Subcutaneous adipose tissue (tissue), 4 donors: ENCODE measurements around the gene EPHA4. TPM values are rescaled to one million over a fixed set of nuclear protein-coding genes. Genes with fewer than 3 reads are reported as not detected.

Experiments
- total RNA-seq, 4 donors: library from RNA; depleted of rRNA; stranded (reverse); fragments of >200 nt; gene quantifications; one replicate each; pipeline ENCODE4 v1.1.0, GENCODE V29; 2016
- TF ChIP-seq, protein P1 (sequence below): fragments of 450-650 bp; IDR thresholded peaks from one replicate; pipeline ENCODE4 v1.5.1; 2016; ENCODE audit warnings: low read depth, mild to moderate bottlenecking, control low read depth, antibody characterized with exemption, moderate library complexity

Gene EPHA4
- total RNA-seq, 4 donors from 2014 or later: 30.3 to 52.0 (median 39.4) TPM

DNA sequence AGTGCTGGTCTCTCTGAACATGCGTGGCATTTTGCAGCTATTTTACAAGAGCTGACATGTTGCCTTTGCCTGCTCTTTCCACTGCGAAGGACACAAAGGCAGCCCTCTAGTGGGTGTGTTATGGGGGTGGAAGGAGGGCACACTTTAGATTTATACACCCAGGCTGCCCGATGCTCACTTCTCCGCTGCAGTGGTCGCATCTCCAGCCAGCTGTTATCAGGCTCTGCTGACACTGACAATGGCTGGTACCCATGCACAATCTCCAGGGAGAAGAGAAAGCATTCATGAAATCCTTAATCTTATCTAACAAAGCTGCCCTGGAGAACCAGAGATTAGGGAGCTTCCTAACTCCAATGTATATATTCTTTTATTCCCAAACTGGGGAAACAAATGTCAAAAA is 113.5 kb downstream of the EPHA4 start:
- TF ChIP-seq, protein P1, sequence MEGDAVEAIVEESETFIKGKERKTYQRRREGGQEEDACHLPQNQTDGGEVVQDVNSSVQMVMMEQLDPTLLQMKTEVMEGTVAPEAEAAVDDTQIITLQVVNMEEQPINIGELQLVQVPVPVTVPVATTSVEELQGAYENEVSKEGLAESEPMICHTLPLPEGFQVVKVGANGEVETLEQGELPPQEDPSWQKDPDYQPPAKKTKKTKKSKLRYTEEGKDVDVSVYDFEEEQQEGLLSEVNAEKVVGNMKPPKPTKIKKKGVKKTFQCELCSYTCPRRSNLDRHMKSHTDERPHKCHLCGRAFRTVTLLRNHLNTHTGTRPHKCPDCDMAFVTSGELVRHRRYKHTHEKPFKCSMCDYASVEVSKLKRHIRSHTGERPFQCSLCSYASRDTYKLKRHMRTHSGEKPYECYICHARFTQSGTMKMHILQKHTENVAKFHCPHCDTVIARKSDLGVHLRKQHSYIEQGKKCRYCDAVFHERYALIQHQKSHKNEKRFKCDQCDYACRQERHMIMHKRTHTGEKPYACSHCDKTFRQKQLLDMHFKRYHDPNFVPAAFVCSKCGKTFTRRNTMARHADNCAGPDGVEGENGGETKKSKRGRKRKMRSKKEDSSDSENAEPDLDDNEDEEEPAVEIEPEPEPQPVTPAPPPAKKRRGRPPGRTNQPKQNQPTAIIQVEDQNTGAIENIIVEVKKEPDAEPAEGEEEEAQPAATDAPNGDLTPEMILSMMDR: no peak

DNA sequence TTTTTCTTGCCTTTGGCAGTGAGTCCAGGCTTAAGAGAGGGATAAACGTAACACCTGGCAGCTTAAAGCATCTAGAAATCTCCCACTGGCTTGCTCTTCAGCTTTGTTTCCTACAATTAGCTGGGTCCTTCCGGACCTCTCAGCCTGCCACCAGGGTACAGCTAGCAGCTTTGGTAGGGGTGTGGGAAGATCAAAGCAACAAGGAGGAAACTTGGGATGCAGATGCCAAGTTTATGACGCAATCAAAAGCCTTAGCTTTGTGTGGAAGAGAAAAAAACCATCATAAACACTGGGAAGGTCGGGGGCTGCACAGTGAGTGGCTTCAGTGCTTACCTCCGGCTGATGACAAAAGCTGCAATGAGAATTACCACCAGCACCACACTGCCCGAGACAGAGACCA is 116.9 kb downstream of the EPHA4 start:
- TF ChIP-seq, protein P1: no peak

DNA sequence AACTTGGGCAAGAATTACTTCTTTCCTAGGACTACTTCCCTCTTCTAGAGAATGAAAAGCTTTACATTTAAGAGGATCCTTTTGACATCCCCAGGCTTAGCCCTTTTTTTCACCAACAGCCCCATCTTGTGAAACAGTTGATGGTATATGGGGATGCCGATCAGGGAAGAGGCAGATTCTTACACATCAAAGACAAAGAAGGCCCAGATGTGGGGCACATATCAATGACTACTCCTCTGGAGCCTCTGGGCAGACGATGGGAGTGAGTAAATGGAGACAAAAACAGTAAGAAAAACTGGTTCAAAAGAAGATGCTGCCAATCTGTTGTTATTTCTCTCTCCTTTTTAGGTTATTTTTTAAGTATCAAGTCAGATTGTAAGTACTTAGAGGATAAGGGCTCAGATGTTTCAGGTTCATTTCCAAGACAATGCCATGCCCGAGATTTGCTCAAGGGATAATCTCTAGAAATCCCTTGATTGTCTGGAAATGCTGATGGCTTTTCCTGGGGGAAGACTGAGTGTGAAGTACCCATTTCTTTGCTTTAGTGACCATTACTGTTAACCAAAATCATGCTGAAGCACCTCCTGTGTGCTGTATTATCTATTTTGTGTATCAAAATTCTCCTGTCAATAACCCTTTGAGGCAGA is 117.5 kb downstream of the EPHA4 start:
- TF ChIP-seq, protein P1: no peak

DNA sequence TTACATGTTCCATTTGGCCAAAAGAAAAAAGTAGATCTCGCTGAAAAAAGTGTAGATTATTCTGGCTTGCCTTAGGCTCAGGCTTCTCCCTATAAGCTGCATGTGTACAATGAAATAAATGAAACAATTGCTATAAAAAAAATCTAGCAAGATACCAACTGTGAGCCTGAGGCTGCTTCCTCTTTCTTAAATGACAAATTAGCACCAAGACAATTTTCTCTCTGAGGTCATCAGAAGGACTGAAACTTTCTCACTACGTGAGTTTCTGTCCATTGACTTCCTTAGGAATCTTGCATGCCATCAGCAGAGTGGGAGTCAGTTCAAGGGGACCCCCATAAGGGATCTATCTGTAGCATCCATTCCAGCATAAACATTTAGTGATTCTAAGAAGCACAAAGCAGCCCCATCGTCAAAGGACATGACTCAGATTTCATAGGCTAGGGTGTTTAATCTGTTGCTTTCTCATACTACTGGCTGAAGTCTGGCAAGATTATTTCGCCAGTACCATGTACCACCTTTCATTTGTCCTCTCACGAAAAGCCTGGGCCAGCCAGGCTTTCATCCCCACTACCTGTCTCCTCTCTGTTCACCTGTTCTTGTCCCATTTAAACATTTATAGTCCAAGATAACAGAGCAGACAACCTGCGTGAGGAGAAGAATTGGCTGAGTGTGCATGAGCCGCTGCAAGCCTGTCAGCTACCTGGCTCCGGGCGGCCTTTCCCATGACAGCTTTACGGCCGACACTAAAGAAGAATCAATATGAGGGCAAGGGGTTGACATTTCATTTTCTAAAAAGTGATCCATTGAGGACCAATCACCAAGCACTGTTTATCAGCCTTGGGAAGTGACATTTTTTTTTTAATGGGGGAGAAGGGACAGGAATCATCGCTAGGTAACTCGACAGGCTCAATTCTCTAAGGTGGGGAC is 120.0 kb downstream of the EPHA4 start:
- TF ChIP-seq, protein P1: no peak

DNA sequence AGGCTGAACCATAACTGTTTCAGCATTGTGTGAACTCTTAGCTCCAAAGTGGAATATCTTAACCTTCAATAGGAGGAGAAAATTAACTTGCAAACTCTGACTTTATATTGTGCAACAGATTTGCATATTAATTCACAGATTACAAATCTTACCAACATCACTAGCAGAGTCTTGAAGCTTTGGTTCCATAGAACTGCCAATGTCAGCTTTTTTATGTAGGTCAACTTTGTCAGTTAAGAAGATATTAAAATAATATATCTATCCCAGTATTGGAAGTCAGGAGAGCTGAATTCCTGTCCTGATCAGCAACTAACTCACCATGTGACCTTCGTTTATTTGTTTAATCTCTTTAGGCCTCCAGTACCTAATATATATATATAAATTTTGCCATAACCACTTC is 121.8 kb downstream of the EPHA4 start:
- TF ChIP-seq, protein P1: no peak

DNA sequence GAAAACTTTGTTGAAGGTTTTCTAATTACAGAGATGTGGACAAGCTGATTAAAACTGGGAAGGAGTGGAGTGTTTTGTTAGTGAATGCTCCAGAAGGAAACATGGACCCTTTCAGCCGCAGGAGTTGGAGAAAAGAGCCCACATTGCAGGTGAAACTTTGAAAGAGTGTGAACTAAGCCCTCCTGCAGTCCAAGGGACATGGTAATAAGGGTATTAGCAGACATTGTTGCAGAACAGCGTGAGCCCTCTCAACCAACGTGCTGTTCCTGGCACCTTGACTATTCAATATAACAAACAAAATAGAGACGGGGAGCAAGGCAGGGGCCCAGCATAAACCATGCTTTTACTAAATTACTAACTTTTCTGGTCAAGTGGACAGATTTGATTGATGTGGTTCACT is 122.7 kb downstream of the EPHA4 start:
- TF ChIP-seq, protein P1: no peak

DNA sequence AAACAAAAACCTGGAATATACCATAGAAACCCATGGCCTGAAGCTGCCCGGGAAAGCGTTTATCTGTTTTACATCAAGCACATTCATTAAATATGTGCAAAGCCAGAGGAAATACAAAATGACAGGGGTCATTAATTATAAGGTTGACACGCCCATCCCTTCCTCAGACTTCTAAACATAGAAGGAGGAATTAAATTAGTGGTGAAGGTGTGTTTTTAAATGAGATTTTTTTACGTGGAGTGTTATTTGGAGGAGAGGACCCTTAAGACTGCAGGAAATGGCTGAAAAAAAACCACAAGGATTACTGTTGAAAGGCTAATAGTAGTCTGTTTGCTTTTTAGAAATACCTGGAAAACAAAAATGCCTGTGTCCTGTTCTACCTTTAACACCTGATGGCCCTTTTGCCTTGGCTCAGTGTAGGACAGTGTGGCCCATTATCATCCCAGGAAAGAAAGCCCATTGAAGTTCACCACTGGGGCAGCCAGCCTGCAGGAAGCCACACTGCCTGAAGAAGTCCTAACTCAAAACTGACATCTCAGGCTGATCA is 123.2 kb downstream of the EPHA4 start:
- TF ChIP-seq, protein P1: no peak
